ENCODE results near the gene MORC3. TPM values are rescaled to one million over a fixed set of nuclear protein-coding genes. Genes with fewer than 3 reads are reported as not detected.

The MORC3 gene
- total and polyA plus RNA-seq, 9 of the 15 experiments (the other 6 are each of a cell fraction or from before 2014, with no cell fraction given): 12.7 to 53.7 (median 36.0) TPM

DNA sequence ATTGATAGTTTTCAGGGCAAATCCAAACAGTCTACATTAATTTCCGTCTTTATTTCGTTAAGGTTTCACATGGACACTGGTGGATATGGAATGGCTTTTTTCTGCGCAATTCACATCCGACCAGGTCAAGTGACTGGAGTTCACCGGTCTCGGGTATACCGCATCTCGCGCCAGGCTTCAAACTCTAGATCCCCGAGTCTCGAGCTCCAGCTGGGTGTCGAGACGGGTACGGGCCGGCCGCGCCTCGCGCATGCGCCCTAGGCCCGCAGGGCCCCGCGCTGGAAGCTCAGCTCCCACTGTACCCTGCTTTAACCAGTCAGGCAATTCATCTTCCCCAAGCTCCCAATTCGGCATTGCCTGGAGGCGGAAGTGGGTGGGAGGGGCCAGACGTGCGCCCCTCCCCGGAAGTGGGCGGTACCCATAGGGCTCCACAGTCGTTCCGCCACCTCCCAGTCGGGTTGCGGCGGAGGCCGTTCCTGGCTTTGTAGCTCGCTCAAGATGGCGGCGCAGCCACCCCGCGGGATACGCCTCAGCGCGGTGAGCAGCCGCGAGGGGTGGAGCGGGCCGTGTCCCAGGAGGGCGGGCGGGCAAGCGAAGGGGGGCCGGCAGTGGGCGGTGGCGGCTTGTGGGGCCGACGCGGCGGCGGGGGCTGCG lies at the start of gene MORC3 (continued):
- TF ChIP-seq VEZF1 (CRISPR knock-in tag; IDR thresholded peaks at IDR 0.05) (peak; percentile 92), ZMIZ1 (IDR thresholded peaks at IDR 0.05; ENCODE audit: low read depth in 2 of 2, low read length in 2 of 2) (peak in 1 of 2 experiments; percentile 52; a peak in 1 of 4 replicates), LARP7 (IDR thresholded peaks at IDR 0.05) (no peak), ZEB2 (IDR thresholded peaks at IDR 0.05) (no peak), ETV5 (CRISPR knock-in tag; IDR thresholded peaks at IDR 0.05; ENCODE audit: low read depth) (peak; percentile 92), BHLHE40 (IDR thresholded peaks at IDR 0.05; ENCODE audit: low read length) (no peak; the same call in none of the 2 replicates), EZH2 (IDR thresholded peaks at IDR 0.05; ENCODE audit: borderline replicate concordance, low read depth, low read length) (no peak), HDAC6 (IDR thresholded peaks at IDR 0.05; ENCODE audit: low read depth, low read length) (0 out of 2 replicates have a peak, but pooled peaks have one; percentile 50), XRCC4 (IDR thresholded peaks at IDR 0.05; ENCODE audit: extremely low read depth, insufficient read depth, insufficient read length) (no peak), STAT6 (CRISPR knock-in tag; IDR thresholded peaks at IDR 0.05) (0 out of 2 replicates have a peak, but pooled peaks have one; percentile 40), CHCHD3 (CRISPR knock-in tag; IDR thresholded peaks at IDR 0.05) (no peak), MAZ (CRISPR knock-in tag; conservative IDR thresholded peaks at IDR 0.05 in 1 of 2, IDR thresholded peaks at IDR 0.05 in 1 of 2) (peak; percentile 62 to 70; a peak in 3 of 4 replicates), ZNF551 (CRISPR knock-in tag; IDR thresholded peaks at IDR 0.05) (no peak), SRSF3 (IDR thresholded peaks at IDR 0.05; ENCODE audit: insufficient read depth, low read length) (no peak)
- TF ChIP-seq, protein P1, sequence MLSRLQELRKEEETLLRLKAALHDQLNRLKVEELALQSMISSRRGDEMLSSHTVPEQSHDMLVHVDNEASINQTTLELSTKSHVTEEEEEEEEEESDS (CRISPR knock-in tag; IDR thresholded peaks at IDR 0.05): no peak
- TF ChIP-seq, protein P2, sequence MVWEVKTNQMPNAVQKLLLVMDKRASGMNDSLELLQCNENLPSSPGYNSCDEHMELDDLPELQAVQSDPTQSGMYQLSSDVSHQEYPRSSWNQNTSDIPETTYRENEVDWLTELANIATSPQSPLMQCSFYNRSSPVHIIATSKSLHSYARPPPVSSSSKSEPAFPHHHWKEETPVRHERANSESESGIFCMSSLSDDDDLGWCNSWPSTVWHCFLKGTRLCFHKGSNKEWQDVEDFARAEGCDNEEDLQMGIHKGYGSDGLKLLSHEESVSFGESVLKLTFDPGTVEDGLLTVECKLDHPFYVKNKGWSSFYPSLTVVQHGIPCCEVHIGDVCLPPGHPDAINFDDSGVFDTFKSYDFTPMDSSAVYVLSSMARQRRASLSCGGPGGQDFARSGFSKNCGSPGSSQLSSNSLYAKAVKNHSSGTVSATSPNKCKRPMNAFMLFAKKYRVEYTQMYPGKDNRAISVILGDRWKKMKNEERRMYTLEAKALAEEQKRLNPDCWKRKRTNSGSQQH (CRISPR knock-in tag; IDR thresholded peaks at IDR 0.05): no peak
- TF ChIP-seq, protein P3, sequence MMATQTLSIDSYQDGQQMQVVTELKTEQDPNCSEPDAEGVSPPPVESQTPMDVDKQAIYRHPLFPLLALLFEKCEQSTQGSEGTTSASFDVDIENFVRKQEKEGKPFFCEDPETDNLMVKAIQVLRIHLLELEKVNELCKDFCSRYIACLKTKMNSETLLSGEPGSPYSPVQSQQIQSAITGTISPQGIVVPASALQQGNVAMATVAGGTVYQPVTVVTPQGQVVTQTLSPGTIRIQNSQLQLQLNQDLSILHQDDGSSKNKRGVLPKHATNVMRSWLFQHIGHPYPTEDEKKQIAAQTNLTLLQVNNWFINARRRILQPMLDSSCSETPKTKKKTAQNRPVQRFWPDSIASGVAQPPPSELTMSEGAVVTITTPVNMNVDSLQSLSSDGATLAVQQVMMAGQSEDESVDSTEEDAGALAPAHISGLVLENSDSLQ (IDR thresholded peaks at IDR 0.05): peak; percentile 97
